Testis (tissue), 3 donors: Measurements from ENCODE around the gene TMEM14B. TPM values are rescaled to one million over a fixed set of nuclear protein-coding genes. Genes with fewer than 3 reads are reported as not detected.

Experiments
- polyA plus RNA-seq: library from polyadenylated mRNA; stranded (reverse); fragments of 350-450 nt; fragmentation: Illumina TruSeq; extraction: RNeasy Lipid Tissue Mini Kit (QIAGEN cat#74804); gene quantifications from one replicate; pipeline ENCODE4 v1.2.3, GENCODE V29; 2014; ENCODE audit warnings: low read depth, low replicate concordance; ENCODE audit not compliant: insufficient read depth
- small RNA-seq, 2 donors: library from RNA; depleted of rRNA; stranded (forward); fragments of <200 nt; gene quantifications; one replicate each; pipeline ENCODE3, GENCODE V24; 2016
- total RNA-seq, 2 donors: library from RNA; depleted of rRNA; stranded (reverse); fragments of >200 nt; gene quantifications; one replicate each; pipeline ENCODE4 v1.2.3, GENCODE V29; 2016

Gene TMEM14B
- total and polyA plus RNA-seq, 3 donors from 2014 or later: 63.8 to 106 (median 91.7) TPM

Small RNA genes within 50 kb of the gene (small RNA-seq; reads per million reads assigned to genes)
- 0 reads per million in 2 donors for gene RNA5SP203

Other genes starting within 250 kb of the TMEM14B start
- gene GCNT2, start 226.5 kb upstream of the TMEM14B start, total RNA-seq: 10 to 100 TPM; 17.0 to 28.0 TPM
- gene GCNT2, start 226.5 kb upstream of the TMEM14B start, polyA plus RNA-seq: 12.8 TPM
- gene C6orf52, start 53.2 kb upstream of the TMEM14B start, total RNA-seq: 10 to 100 TPM in 1 of 2 donors, 1 to 10 TPM in 1; 7.9 to 14.3 TPM
- 21.7 TPM for gene C6orf52, start 53.2 kb upstream of the TMEM14B start, polyA plus RNA-seq
- 10 to 100 TPM; 11.0 to 12.5 TPM for gene PAK1IP1, start 52.8 kb upstream of the TMEM14B start, total RNA-seq
- gene PAK1IP1, start 52.8 kb upstream of the TMEM14B start, polyA plus RNA-seq: 9.5 TPM
- gene TMEM14C, start 24.7 kb upstream of the TMEM14B start, total RNA-seq: 10 to 100 TPM; 71.3 to 83.4 TPM
- 90.1 TPM for gene TMEM14C, start 24.7 kb upstream of the TMEM14B start, polyA plus RNA-seq
- 1 to 10 TPM; 5.3 to 9.4 TPM for gene MAK, start 90.7 kb downstream of the TMEM14B start, total RNA-seq
- 21.2 TPM for gene MAK, start 90.7 kb downstream of the TMEM14B start, polyA plus RNA-seq
- gene GCM2, start 134.2 kb downstream of the TMEM14B start, total RNA-seq: 1 to 10 TPM; 1.0 to 1.2 TPM
- 0.90 TPM for gene GCM2, start 134.2 kb downstream of the TMEM14B start, polyA plus RNA-seq
- gene SYCP2L, start 139.2 kb downstream of the TMEM14B start, total RNA-seq: 1 to 10 TPM; 6.9 to 8.7 TPM
- 5.4 TPM for gene SYCP2L, start 139.2 kb downstream of the TMEM14B start, polyA plus RNA-seq